Globus pallidus (tissue), 1 donor: ENCODE results near the gene CCDC59.
A peak's percentile ranks its signal among the peaks of the same experiment; 100 is the strongest.
"Not testable (repeated sequence)": the region's sequence is repeated elsewhere in the genome, so short reads cannot be mapped to it uniquely, and the experiment has no call there.

ENCODE experiments used
- DNase-seq: peaks from one replicate; pipeline ENCODE4 v3.0.0-alpha.2; 2015; ENCODE audit warnings: low spot score

CCDC59 gene, protein sequence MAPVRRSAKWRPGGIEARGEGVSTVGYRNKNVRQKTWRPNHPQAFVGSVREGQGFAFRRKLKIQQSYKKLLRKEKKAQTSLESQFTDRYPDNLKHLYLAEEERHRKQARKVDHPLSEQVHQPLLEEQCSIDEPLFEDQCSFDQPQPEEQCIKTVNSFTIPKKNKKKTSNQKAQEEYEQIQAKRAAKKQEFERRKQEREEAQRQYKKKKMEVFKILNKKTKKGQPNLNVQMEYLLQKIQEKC

DNA sequence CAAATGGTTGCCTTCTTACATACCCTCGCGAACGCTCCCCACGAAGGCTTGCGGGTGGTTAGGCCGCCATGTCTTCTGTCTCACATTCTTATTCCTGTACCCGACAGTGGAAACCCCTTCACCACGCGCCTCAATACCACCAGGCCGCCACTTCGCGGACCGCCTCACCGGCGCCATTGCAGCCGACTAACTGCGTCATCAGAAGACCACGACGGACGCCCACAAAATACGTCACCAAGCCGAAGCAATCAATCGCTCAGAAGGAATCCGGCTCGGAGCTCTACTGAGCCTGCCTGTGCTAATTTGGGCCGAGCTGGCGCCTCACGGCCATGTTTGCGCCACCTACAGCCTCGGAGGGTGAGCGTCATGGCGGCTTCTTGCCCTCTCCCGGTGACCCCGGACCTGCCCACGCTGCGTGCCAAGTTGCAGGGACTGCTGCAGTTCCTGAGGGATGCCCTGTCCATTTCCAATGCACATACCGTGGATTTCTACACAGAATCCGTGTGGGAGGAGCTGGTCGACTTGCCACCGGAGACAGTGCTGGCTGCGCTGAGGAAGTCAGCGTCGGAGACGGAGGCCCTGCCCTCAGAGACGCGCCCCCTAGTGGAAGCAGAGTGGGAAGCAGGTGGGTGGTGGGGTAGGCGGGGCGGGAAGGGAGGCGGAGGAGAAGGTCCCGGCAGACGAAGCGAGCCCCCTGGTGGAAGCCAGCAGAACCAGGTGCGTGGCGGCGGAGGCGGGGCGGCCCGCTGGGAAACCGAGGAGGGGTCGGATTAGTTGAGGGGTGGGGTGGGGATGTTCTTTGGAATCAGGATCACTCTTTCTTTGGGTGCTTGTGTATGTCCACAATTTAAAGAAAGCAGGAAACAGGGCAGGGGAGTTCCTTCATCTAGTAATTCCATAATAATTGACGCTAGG lies at the start of gene CCDC59, which contains the start of gene METTL25:
CCDC59 (minus strand) TSS at position 188 of the 915 bp plus-strand sequence; CDS start at position 177, 11 bp downstream.
METTL25 (plus strand) TSS at position 330 of the 915 bp plus-strand sequence; CDS start at position 367, 37 bp downstream.
- DNase-seq: peak; percentile 97

DNA sequence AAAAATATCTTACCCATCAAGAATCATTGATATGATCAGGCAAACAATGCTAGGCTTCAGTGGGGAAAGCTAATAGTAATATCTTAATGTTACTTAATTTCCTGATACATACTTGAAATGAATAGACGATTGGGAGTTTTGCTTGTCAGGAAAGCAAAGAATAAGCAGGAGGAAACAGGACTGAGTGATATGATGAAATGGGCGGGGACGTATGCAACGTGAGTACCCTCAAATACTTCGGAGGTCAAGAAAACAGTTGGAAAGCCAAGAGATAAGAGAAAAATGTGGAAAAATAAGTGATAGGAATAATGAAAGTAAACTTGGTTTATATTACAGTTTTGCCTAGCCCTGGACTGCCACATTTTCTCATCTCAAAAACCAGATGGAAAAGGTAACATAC lies 49.3 kb upstream of the CCDC59 start:
- DNase-seq: no peak

DNA sequence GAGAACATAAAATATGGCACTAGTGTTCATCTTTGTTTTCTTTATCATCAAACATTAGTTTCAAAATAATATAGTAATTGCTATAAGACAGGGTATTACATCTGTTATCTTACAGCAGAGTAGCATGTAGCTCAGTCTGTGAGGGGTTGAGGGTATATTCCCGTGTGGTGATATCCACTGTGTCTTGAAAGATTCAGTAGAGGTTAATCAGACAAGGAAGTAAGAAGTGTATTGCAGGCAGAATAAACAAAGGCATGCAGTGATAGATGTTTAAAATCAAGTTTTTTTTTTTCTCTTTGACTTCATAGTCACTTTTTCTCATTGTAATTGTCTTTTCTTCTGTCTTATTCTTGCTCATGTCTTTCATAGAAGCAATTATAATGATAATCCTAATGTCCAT lies 48.5 kb upstream of the CCDC59 start:
- no peak for DNase-seq

DNA sequence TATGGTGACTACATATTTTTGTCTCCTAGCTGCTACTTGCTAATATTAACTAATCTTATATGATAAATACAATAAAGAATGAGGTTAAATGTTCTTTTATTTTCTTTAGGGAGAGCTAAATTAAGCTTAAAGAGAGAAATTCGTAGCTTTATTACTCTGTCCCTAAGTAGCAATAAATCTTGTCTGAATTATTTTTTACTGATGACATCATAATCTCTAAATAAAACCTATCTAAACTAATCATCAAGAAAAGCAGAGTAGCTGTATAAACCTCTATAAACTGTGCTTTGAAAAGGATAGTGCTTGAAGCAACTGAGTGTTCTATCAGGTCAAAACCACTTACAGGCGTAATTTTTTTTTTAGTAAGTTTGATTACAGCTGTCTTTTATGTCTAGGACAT lies 42.6 kb upstream of the CCDC59 start:
- no peak for DNase-seq

DNA sequence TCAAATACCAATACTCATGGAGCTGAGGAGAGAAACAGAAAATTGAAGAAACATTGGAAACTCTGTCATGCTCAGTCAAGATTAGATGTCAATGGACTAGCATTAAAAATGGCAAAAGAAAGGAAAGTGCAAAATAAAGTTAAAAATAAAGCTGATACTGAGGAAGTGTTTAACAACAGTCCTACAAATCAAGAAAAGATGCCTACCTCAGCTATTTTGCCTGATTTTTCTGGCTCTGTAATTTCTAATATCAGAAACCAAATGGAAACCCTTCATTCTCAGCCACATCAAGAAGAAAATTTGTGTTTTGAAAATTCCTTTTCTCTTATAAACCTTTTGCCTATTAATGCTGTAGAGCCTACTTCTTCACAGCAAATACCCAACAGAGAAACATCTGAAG lies 40.7 kb upstream of the CCDC59 start:
- DNase-seq: no peak

DNA sequence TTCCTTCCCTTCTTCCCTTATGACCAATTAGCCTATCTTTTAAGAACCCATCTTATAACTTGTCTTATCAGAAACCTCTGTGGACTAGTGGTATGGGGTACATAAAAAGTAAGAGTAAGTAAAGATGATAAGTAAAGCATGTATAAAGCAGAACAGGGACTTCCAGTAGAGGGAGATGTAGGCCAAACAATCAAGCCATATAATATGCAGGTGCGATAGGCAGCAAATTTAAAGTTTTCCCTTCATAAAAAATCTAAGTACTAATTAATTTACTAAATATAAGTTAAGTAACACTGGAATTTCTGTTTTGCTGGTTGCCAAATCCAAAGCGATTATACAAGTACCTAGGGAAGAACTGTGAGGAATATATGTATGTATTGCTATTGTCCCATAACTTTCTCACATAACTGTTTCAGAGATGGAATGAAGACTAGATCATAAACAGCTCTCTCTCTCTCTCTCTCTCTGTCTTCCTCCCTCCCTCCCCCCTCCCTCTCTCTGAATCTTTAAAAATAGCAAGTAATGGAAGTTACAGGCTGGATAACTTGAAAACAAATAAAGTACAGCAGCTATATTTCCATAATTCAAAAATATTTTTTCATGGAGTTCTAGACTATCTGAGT lies 25.9 kb upstream of the CCDC59 start:
- DNase-seq: peak; percentile 48

DNA sequence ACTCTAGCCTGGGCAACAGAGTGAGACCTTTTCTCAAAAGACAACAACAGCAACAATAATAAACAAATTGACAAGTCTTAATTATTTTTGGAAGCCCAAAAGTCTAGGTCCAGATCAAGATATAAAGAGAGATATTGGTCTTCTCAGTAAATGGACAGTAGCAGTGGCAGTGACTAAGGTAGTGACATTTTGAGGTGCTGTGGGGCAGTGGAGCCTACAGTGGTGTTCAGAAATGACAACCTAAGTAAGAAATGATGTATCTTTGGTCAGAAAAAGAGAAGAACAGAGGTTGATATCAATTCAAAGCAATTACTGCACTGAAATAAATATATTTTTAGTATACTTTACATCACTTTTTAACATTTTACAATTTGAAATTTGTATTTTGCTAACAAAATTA lies 20.8 kb upstream of the CCDC59 start:
- DNase-seq: no peak

DNA sequence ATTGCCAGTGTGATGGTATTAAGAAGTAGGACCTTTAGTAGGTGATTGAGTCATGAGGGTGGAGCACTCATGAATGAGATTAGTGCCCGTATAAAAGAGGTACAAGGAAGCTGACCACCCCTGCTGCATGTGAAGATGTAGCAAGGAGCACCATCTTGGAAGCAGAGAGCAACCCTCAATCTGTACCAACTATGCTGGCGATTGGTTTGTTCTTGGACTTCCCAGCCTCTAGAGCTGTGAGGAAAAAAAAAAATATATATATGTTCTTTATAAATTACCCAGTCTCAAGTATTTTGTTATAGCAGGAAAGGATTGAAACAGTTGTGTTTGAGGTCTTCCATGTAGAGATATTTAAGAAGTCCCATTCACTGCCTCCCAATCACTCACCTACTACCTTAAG lies 17.0 kb upstream of the CCDC59 start:
- no peak for DNase-seq

DNA sequence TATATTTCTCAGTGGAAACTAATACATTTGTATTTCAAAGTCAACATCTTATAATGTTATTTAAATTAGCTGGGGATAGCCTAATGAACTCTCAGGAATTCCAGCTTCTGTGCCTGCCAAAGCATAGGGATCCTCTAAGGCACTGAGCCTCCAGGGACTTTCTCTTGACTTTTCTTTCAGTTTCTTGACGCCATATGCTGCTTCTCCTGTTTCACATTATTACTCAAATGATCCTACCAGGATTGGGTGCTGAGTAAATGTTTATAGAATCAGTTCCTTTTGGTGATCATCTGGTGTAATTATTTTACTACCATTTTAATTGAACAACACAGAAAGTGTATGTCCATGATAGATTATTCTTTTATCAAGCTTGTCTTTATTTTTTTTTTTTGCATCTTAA lies 8.0 kb upstream of the CCDC59 start:
- no peak for DNase-seq

DNA sequence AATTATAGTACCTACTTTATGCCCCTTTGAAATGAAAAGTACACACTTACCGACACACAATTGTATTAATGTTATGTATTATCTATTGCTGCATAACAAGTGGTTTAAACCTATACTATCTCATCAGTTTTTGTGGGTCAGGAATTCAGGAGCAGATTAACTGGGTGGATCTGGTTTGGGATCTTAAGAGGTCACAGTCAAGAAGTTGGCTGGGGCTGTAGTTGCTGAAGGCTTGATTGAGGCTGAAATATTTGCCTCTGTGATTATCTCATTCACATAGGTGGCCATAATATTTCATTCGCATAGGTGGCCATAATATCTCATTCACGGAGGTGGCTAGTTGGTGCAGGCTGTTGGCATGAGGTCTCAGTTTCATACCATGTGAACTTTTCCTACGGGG lies 5.8 kb upstream of the CCDC59 start:
- no peak for DNase-seq

DNA sequence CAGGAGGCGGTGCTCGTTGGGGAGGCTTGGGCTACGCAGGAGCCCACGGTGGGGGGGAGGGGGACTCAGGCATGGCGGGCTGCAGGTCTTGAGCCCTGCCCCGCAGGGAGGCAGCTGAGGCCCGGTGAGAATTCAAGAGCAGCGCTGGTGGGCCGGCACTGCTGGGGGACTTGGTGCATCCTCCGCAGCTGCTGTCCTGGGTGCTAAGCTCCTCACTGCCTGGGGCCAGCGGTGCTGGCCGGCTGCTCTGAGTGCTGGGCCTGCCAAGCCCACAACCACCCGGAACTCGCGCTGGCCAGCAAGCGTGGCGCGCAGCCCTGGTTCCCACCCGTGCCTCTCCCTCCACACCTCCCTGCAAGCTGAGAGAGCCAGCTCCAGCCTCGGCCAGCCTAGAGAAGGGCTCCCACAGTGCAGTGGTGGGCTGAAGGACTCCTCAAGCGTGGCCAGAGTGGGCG lies 3.3 kb upstream of the CCDC59 start:
- no peak for DNase-seq

DNA sequence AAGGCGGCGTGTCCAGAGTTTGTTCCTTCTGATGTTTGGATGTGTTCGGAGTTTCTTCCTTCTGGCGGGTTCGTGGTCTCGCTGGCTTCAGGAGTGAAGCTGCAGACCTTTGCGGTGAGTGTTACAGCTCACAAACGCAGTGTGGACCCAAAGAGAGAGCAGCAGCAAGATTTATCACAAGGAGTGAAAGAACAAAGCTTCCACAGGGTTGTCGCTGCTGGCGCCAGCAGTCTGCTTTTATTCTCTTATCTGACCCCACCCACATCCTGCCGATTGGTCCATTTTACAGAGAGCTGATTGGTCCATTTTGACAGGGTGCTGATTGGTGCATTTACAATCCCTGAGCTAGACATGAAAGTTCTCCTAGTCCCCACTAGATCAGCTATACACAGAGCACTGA lies 2.6 kb upstream of the CCDC59 start:
- DNase-seq: not testable (repeated sequence)

DNA sequence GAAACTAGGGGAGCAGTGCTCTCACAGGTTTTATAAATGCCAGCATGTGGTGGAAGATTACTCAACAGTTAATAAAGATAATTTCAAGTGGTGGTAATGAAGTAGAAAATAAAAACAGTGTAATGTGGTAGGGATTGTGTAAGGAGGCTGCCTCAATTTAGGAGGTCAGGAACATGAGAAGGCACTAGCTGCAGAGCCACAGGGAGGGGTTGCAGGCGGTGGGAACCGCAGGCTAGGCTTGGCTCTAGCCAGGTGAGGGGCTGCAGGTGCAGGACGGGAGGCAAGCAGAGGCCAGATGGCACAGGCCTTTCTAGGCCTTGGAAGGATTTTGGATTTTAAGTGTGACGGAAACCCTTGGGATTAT lies 910 bp upstream of the CCDC59 start:
- DNase-seq: no peak

DNA sequence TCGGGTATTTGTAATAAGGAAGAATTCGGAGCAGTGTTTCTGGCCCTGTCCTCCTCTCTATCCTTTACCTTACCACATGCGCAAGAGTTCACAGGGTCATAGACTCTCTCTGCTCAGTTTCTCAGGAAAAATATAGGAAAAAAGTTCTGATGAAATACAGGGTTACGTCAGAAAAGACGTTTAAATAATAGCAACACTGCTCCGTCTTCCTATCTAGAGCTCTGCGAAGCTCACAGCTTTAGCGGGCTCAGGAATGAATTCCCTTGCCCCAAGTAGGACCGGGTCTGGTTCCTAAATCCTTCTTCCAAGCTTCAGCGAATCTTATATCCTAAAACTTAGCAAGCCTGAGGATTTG lies 365 bp downstream of the CCDC59 start:
- DNase-seq: no peak

DNA sequence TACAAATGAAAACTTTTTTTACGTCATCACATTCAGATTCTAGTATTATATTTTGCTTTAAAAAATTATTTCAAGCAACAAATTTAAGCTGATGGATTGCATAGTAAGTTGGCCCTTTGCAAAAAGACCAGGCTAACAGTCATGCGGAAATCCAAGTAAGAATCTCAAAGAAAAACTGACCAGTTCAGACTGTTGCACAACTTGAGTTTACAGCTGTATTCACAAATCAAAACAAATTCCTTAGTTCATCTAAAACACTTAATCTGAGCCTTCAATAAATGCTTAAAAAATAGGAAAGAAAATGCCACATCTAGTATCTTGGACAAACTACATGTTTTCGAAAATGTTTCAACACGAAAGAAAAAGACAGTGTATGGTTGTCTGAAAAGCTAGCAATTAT lies 847 bp downstream of the CCDC59 start:
- no peak for DNase-seq

DNA sequence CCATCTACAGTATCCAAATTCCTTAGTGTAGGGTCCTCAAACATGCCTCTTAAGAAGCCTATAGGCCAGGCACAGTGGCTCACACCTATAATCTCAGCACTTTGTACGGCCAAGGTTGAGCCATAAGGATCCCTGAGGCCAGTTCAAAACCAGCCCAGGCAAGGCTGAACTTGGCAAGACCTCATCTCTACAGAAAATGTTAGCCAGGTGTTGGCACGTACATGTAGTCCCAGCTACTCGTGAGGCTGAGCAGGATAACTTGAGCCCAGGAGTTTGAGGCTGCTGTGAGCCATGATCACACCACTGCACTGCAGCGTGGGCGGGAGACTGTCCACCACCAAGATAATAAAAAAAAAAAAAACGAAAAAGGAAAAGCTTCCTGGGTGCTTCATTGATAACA lies 6.8 kb downstream of the CCDC59 start:
- DNase-seq: no peak

DNA sequence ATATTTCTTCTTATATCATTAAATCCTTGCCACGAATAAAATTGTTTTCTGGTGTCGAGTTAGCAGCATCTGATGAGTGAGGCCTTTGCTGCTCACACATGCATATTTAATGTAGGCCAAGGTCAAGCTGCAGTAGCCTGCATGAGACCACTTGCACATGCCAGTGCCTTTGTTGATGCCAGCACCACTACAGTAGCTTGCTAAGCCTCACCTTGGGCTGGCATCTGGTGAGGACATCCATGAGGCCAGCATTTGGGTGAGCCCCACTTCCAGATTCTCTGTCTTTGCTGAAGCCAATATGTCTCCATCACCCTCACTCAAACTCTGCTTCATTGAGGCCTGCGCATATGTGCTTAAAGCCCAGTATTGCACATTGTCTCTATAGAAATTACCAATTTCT lies 8.0 kb downstream of the CCDC59 start:
- no peak for DNase-seq

DNA sequence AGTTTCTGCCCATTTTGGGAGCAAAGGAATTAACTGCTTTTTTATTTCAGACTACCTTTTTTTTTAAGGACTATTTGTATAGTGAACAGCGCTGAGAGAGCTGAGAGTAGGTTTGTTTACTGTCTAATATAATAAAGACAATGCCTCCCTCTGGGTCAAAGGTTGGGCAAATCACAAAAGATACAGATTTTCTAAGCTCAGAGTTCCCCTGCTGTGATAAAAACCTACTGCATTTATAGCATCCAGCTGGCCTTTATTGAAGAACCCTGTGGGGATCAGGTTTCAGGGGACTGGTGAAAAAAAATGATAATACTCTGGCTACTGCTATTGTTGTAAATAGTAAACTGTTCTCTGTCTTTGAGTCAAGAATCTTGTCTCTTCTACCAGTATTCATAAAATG lies 28.7 kb downstream of the CCDC59 start:
- no peak for DNase-seq

DNA sequence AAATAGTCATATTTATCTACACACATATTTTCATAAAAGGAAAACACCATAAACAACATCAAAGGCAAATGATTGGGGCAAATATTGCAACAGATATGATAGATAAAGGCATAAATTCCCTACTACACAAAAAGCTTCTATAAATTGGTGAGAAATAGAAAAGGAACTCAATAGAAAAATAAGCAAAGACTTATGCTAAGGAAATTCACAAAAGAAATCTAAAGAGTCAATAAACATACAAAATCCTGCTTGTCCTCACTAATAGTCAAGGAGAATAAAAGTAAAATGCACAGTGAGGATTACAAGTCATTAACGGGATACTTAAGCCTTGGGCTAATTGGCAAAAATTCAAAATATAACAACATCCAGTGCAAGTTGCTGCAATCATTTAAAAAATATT lies 30.3 kb downstream of the CCDC59 start:
- DNase-seq: no peak

DNA sequence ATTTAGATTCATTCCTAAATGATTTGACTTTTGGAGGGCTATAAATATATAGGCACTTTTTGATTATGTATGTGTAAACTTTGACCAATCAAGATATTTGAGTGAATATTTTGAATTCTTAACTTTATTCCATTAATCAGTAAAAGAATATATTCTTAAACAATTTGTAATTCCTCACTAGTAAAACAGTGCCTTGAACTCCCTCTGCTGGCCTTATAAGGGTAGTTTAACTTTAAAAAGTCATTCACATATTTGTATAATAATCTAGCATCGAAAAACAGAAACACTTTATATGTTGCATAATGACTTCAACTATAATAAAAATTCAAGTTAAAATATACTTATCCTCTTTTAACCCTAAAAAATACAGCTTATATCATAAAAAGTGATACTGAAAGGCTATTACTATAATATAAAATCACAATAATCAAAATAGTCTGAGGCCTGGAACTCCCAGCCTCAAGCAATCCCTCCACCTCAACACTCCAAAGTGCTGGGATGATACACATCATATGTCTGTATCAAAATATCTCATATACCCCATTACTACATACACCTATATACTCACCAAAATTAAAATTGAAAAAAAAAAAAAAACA lies 31.2 kb downstream of the CCDC59 start:
- DNase-seq: peak; percentile 13

DNA sequence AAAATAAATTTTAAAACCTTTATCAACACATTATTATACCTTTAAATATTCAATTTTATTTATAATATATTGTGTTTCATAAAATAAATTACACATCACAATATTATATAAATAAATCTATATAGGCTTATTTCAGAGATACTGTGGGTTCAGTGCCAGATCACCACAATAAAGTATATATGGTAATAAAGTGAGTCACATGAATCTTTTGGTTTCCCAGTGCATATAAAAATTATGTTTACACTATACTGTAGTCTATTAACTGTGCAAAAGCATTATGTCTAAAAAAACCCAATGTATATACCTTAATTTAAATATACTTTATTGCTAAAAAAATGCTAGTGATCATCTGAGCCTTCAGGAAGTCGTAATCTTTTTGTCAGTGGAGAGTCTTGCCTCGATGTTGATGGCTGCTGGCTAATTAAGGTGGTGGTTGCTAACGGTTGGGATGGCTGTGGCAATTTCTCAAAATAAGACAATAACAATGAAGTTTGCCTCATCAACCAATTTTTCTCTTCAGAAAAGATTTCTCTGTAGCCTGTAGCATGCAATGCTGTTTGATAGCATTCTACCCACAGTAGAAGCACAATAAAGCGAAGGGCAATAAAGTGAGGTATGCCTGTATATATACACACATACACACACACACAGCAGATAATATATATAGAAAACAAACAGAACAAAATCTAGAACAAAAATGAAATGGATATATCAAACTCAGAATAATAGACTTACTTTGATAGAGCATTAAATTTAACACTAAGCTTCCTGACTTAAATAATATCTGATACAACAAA lies 32.4 kb downstream of the CCDC59 start:
- no peak for DNase-seq

DNA sequence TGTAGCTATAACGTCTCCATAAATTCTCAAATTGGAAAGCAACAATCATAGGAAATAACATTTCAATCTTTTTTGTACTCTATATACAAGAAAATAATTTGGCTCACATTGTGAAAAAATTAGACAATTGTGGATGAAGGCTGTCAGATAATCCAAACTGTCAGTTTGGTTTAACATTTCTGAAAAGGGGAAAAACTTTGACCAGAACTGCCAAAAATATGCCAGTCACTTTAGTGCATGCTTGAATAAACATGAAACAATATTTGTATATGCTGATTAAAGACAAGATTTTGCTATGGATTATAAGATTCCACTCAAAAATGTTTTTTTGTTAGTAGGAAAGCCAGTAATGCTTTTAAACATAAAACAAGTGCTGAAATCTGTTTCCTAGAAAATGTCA lies 38.9 kb downstream of the CCDC59 start:
- no peak for DNase-seq
